Dermis blood vessel endothelial cell (primary cell): ENCODE results near the gene HSPA14. TPM values are rescaled to one million over a fixed set of nuclear protein-coding genes. Genes with fewer than 3 reads are reported as not detected.
A peak's percentile ranks its signal among the peaks of the same experiment; 100 is the strongest.
"Not testable (repeated sequence)": the region's sequence is repeated elsewhere in the genome, so short reads cannot be mapped to it uniquely, and the experiment has no call there.

Experiments
- DNase-seq: peaks from one replicate; pipeline ENCODE4 v3.0.0; 2010
- total RNA-seq: library from RNA; depleted of rRNA; stranded (reverse); fragments of >200 nt; gene quantifications from 2 replicates; pipeline ENCODE4 v1.2.3, GENCODE V29; 2014

HSPA14 gene
- total RNA-seq, 1 donor from 2014 or later: 8.8 TPM

GRCh38 chr10:14884082-14884481 is 46.0 kb downstream of the HSPA14 start:
- no peak for DNase-seq

- DNase-seq: peak; percentile 17
Observed at GRCh38 chr10:14889318-14889717, 51.2 kb downstream of the HSPA14 start.

GRCh38 chr10:14891151-14891550 is 53.0 kb downstream of the HSPA14 start:
- no peak for DNase-seq

GRCh38 chr10:14904316-14904732 is 66.2 kb downstream of the HSPA14 start:
- peak; percentile 54 for DNase-seq

GRCh38 chr10:14904864-14905263 is 66.8 kb downstream of the HSPA14 start:
- DNase-seq: no peak

- DNase-seq: no peak
Observed at GRCh38 chr10:14905890-14906289, 67.8 kb downstream of the HSPA14 start.

GRCh38 chr10:14906765-14907164 is 68.7 kb downstream of the HSPA14 start:
- DNase-seq: no peak

- DNase-seq: not testable (repeated sequence)
Observed at GRCh38 chr10:14907591-14907990, 69.5 kb downstream of the HSPA14 start.

GRCh38 chr10:14909101-14909500 is 71.0 kb downstream of the HSPA14 start:
- no peak for DNase-seq

GRCh38 chr10:14910953-14911352 is 72.8 kb downstream of the HSPA14 start:
- no peak for DNase-seq

GRCh38 chr10:14911801-14912200 is 73.7 kb downstream of the HSPA14 start:
- DNase-seq: no peak

- DNase-seq: no peak
Observed at GRCh38 chr10:14916600-14916999, 78.5 kb downstream of the HSPA14 start.

- no peak for DNase-seq
Observed at GRCh38 chr10:14917827-14918226, 79.7 kb downstream of the HSPA14 start.

- no peak for DNase-seq
Observed at GRCh38 chr10:14918964-14919363, 80.9 kb downstream of the HSPA14 start.

Other genes starting within 250 kb of the HSPA14 start
- gene FAM107B, start 63.4 kb upstream of the HSPA14 start, total RNA-seq: 60.6 and 129 TPM in 2 replicates
- 0.56 and 1.9 TPM in 2 replicates for gene CDNF, start 269 bp upstream of the HSPA14 start, total RNA-seq
- gene MSANTD7, start within 50 bp of the HSPA14 start, total RNA-seq: 19.2 and 19.7 TPM in 2 replicates
- 17.7 and 23.5 TPM in 2 replicates for gene SUV39H2, start 40.6 kb downstream of the HSPA14 start, total RNA-seq
- 8.8 and 11.6 TPM in 2 replicates for gene DCLRE1C, start 115.8 kb downstream of the HSPA14 start, total RNA-seq
- not detected in 2 replicates for gene MEIG1, start 121.1 kb downstream of the HSPA14 start, total RNA-seq
- gene OLAH, start 205.6 kb downstream of the HSPA14 start, total RNA-seq: 0.33 and 0.51 TPM in 2 replicates